HG03064 (cell line): ENCODE measurements around the gene UBTF.

Experiments
- ATAC-seq: cut with Tn5 transposase; IDR thresholded peaks from one replicate; pipeline ENCODE4 v1.9.1; 2021; ENCODE audit warnings: low read depth; ENCODE audit not compliant: unreplicated experiment

Gene UBTF

GRCh38 chr17:44198721-44199552 is 20.5 kb downstream of the UBTF start:
- ATAC-seq: peak; percentile 9

GRCh38 chr17:44197980-44198720 is 21.3 kb downstream of the UBTF start:
- ATAC-seq: no peak

GRCh38 chr17:44197107-44197506 is 22.4 kb downstream of the UBTF start:
- no peak for ATAC-seq

GRCh38 chr17:44193326-44194084 is 26.0 kb downstream of the UBTF start:
- no peak for ATAC-seq

- no peak for ATAC-seq
Observed at GRCh38 chr17:44192750-44193149, 26.7 kb downstream of the UBTF start.

GRCh38 chr17:44191941-44192496 is 27.5 kb downstream of the UBTF start:
- no peak for ATAC-seq

GRCh38 chr17:44191369-44191768 is 28.1 kb downstream of the UBTF start:
- ATAC-seq: no peak

GRCh38 chr17:44190481-44190880 is 29.0 kb downstream of the UBTF start:
- no peak for ATAC-seq

GRCh38 chr17:44188576-44189403 is 30.7 kb downstream of the UBTF start:
- ATAC-seq: no peak

- ATAC-seq: peak; percentile 50
Observed at GRCh38 chr17:44187131-44187899, 32.2 kb downstream of the UBTF start.

- peak; percentile 77 for ATAC-seq
Observed at GRCh38 chr17:44186307-44187130, 33.0 kb downstream of the UBTF start, which contains the start of gene TMUB2. Gene TMUB2 (plus strand): TSS chr17:44186972. CDS start chr17:44187709, 737 bp downstream.

- ATAC-seq: no peak
Observed at GRCh38 chr17:44184212-44184810, 35.2 kb downstream of the UBTF start.

GRCh38 chr17:44183024-44183423 is 36.5 kb downstream of the UBTF start:
- no peak for ATAC-seq

- no peak for ATAC-seq
Observed at GRCh38 chr17:44178133-44178532, 41.3 kb downstream of the UBTF start.

GRCh38 chr17:44177640-44178039 is 41.8 kb downstream of the UBTF start:
- ATAC-seq: no peak

- ATAC-seq: no peak
Observed at GRCh38 chr17:44176671-44177501, 42.6 kb downstream of the UBTF start.

GRCh38 chr17:44176257-44176656 is 43.2 kb downstream of the UBTF start:
- ATAC-seq: no peak
